Measurements from ENCODE around the gene CTNNA2.
A peak's percentile ranks its signal among the peaks of the same experiment; 100 is the strongest.

Gene CTNNA2

GRCh38 chr2:79512442-79513401 lies at the start of gene CTNNA2:
Gene CTNNA2 (plus strand): TSS chr2:79513051.
- DNase-seq: peak in 1 of 2 donors; percentile 28

GRCh38 chr2:79487399-79487798 lies 25.5 kb upstream of the CTNNA2 start:
- no peak for DNase-seq

GRCh38 chr2:79511320-79511951 lies 1.4 kb upstream of the CTNNA2 start:
- DNase-seq: peak in 1 of 2 donors; percentile 23

GRCh38 chr2:79513711-79514110 lies 860 bp downstream of the CTNNA2 start:
- no peak for DNase-seq

- no peak for DNase-seq
Observed at GRCh38 chr2:79529636-79530035, 16.8 kb downstream of the CTNNA2 start.

- no peak for DNase-seq
Observed at GRCh38 chr2:79530443-79530842, 17.6 kb downstream of the CTNNA2 start.

- DNase-seq: no peak
Observed at GRCh38 chr2:79547568-79547967, 34.7 kb downstream of the CTNNA2 start.

GRCh38 chr2:79552653-79553052 lies 39.8 kb downstream of the CTNNA2 start:
- no peak for DNase-seq

GRCh38 chr2:79554899-79555298 lies 42.0 kb downstream of the CTNNA2 start:
- DNase-seq: no peak

GRCh38 chr2:79564065-79564464 lies 51.2 kb downstream of the CTNNA2 start:
- DNase-seq: no peak

- no peak for DNase-seq
Observed at GRCh38 chr2:79569048-79569447, 56.2 kb downstream of the CTNNA2 start.

- DNase-seq: no peak
Observed at GRCh38 chr2:79573895-79574674, 61.2 kb downstream of the CTNNA2 start.

GRCh38 chr2:79576451-79576850 lies 63.6 kb downstream of the CTNNA2 start:
- no peak for DNase-seq

GRCh38 chr2:79578952-79579351 lies 66.1 kb downstream of the CTNNA2 start:
- no peak for DNase-seq

- DNase-seq: no peak
Observed at GRCh38 chr2:79580175-79580574, 67.3 kb downstream of the CTNNA2 start.

- DNase-seq: no peak
Observed at GRCh38 chr2:79585701-79586433, 73.0 kb downstream of the CTNNA2 start.

- DNase-seq: no peak
Observed at GRCh38 chr2:79591281-79591680, 78.4 kb downstream of the CTNNA2 start.

GRCh38 chr2:79593237-79593867 lies 80.5 kb downstream of the CTNNA2 start:
- no peak for DNase-seq

- no peak for DNase-seq
Observed at GRCh38 chr2:79596403-79596802, 83.6 kb downstream of the CTNNA2 start.

GRCh38 chr2:79604748-79605147 lies 91.9 kb downstream of the CTNNA2 start:
- DNase-seq: no peak

- no peak for DNase-seq
Observed at GRCh38 chr2:79611448-79612016, 98.7 kb downstream of the CTNNA2 start.

GRCh38 chr2:79612999-79613398 lies 100.1 kb downstream of the CTNNA2 start:
- DNase-seq: no peak
